ENCODE data around the gene RNPS1.

The RNPS1 gene

DNA sequence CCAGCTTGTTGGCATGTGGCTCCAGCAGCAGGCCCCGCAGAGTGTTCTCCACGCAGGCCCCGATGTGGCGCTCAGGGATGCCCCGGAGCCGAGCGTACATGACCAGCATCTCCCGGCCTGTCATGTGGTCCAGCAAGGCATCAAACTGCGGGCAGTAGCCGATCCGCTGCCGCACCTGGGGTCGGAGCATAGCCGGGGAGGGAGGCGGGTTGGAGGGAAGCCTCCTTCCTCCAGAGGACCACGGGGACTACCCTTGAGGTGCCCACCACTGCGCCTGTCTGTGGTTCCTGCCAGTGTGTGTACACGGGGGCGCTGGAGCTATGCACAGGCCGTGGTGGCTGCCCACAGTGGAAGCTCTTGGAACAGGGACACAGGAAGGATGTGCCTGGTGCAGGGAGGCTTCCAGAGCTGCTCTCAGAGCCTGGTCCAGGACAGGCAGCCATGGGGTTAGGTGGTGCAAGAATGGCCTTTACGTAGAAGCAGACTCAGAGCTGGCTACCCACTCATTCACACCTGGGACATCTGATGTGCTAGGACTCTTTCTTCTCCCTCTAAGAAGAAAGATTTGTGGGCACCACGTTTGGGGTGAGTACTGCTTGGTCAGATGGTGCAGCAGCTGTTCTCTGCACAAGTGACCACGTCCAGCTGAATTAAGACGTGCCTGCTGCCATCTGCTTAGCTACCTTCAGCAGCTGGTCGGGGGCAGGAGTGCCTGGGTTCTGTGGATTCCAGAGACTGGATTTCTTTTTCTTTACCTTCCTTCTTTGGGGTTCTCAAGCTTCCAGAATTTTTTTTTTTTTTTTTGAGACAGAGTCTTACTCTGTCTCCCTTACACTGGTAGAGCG, 11.3 kb upstream of the RNPS1 start:
- H3K27me3 ChIP-seq (ENCODE audit: low read length), result no peaks in the 10 kb centered on the region
- no peaks in the 10 kb centered on the region for H3K36me3 ChIP-seq (ENCODE audit: low read length)
- no peak overlapping the region for H3K4me2 ChIP-seq (ENCODE audit: low read depth, low read length, poor library complexity, severe bottlenecking)

DNA sequence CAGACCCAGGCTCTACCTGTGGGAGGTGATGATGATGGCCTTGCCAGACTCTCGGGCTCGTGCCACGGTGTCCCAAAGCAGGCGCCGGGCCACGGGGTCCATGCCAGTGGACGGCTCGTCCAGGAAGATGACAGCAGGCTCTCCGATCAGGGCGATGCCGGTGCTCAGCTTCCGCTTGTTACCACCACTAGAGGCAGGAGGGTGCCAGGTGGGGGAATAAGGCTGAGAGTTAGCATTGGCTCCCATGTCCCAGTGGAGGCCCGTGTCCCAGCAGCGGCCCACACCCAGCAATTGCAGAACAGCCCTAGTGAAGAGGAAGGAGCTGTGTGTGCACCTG, 10.3 kb upstream of the RNPS1 start:
- no peak overlapping the region for H3K9ac ChIP-seq (ENCODE audit: low read length)
- no peak overlapping the region for H2AFZ ChIP-seq (ENCODE audit: low read depth, low read length, severe bottlenecking)
- H3K79me2 ChIP-seq (ENCODE audit: insufficient read depth, low read length), result no peaks in the 10 kb centered on the region
- no peak overlapping the region for H3K4me2 ChIP-seq (ENCODE audit: low read depth, low read length, poor library complexity, severe bottlenecking)
- H3K27me3 ChIP-seq (ENCODE audit: low read length), result no peaks in the 10 kb centered on the region
- H3K9me2 ChIP-seq (replicated peaks; ENCODE audit: insufficient read depth, low read length), result no peaks in the 10 kb centered on the region
- H3K9me3 ChIP-seq (ENCODE audit: insufficient read depth, low read length), result no peaks in the 10 kb centered on the region
- no peak overlapping the region for H3K27ac ChIP-seq (ENCODE audit: low read depth, low read length)
- no peaks in the 10 kb centered on the region for H4K20me1 ChIP-seq (ENCODE audit: low read depth, low read length)
- no peak overlapping the region for H3K4me3 ChIP-seq (ENCODE audit: insufficient read depth, low read length, poor library complexity, severe bottlenecking)
- H3F3A ChIP-seq (ENCODE audit: insufficient read depth), result no peaks in the 10 kb centered on the region
- no peak for TF ChIP-seq EZH2phosphoT487 (conservative IDR thresholded peaks at IDR 0.05; ENCODE audit: low read length)
- TF ChIP-seq, protein P1, sequence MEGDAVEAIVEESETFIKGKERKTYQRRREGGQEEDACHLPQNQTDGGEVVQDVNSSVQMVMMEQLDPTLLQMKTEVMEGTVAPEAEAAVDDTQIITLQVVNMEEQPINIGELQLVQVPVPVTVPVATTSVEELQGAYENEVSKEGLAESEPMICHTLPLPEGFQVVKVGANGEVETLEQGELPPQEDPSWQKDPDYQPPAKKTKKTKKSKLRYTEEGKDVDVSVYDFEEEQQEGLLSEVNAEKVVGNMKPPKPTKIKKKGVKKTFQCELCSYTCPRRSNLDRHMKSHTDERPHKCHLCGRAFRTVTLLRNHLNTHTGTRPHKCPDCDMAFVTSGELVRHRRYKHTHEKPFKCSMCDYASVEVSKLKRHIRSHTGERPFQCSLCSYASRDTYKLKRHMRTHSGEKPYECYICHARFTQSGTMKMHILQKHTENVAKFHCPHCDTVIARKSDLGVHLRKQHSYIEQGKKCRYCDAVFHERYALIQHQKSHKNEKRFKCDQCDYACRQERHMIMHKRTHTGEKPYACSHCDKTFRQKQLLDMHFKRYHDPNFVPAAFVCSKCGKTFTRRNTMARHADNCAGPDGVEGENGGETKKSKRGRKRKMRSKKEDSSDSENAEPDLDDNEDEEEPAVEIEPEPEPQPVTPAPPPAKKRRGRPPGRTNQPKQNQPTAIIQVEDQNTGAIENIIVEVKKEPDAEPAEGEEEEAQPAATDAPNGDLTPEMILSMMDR (IDR thresholded peaks at IDR 0.05; ENCODE audit: insufficient read depth, low read length, poor library complexity, severe bottlenecking), result no peak
- no peaks in the 10 kb centered on the region for H3K36me3 ChIP-seq (ENCODE audit: low read length)

More for the DNA sequence above, 11.3 kb upstream of the RNPS1 start:
- no peaks in the 10 kb centered on the region for H3F3A ChIP-seq (ENCODE audit: insufficient read depth)
- TF ChIP-seq, protein P1 (IDR thresholded peaks at IDR 0.05; ENCODE audit: insufficient read depth, low read length, poor library complexity, severe bottlenecking), result no peak
- TF ChIP-seq EZH2phosphoT487 (conservative IDR thresholded peaks at IDR 0.05; ENCODE audit: low read length), result no peak
- no peaks in the 10 kb centered on the region for H3K9me2 ChIP-seq (replicated peaks; ENCODE audit: insufficient read depth, low read length)
- H4K20me1 ChIP-seq (ENCODE audit: low read depth, low read length), result no peaks in the 10 kb centered on the region
- no peak overlapping the region for H2AFZ ChIP-seq (ENCODE audit: low read depth, low read length, severe bottlenecking)
- no peaks in the 10 kb centered on the region for H3K79me2 ChIP-seq (ENCODE audit: insufficient read depth, low read length)
- H3K9me3 ChIP-seq (ENCODE audit: insufficient read depth, low read length), result no peaks in the 10 kb centered on the region
- H3K27ac ChIP-seq (ENCODE audit: low read depth, low read length), result no peak overlapping the region
- no peak overlapping the region for H3K9ac ChIP-seq (ENCODE audit: low read length)
- H3K4me3 ChIP-seq (ENCODE audit: insufficient read depth, low read length, poor library complexity, severe bottlenecking), result no peak overlapping the region

DNA sequence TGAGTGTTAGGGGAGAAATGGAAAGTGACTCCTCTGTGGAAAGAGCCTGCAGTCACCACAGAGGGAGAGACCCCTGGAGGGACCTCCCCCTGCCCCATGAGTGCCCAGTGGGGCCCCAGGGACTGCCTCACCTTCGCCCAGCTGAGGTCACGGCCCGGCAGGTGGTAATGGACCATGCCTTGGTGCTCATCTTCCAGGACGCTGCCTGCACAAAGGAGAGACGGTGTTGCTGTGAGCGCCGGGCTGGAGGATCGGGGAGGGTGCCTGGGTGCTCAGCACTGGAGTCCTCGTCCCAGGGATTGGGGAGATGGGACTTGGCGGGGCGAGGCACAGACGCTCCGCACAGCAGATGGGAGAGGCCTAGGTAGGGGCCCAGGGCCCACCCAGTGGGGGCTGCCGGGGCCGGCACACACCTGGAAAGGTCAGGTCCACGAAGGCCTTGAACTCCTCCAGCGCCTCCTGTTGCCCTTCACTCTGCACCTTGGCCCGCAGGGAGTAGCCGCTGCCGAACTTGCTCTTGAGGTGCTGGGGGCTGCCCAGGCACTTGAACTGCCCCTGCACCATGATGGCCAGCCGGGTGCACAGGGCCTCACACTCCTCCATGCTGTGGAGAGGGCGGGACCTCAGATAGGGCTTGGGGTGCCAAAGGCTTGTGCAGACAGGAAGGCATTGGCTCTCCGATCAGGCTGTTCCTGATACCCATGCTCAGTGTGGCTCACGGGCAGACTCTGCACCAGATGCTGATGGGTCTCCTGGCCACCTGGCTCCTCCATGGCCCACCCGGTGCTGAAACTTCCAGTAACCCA, 9.7 kb upstream of the RNPS1 start:
- Histone ChIP-seq H3F3A (ENCODE audit: insufficient read depth) (no peaks in the 10 kb centered on the region), H3K27ac (ENCODE audit: low read depth, low read length) (no peak overlapping the region), H3K4me2 (ENCODE audit: low read depth, low read length, poor library complexity, severe bottlenecking) (no peak overlapping the region), H4K20me1 (ENCODE audit: low read depth, low read length) (no peaks in the 10 kb centered on the region), H3K36me3 (ENCODE audit: low read length) (no peaks in the 10 kb centered on the region), H3K27me3 (ENCODE audit: low read length) (no peaks in the 10 kb centered on the region), H3K79me2 (ENCODE audit: insufficient read depth, low read length) (no peaks in the 10 kb centered on the region), H3K9me2 (replicated peaks; ENCODE audit: insufficient read depth, low read length) (no peaks in the 10 kb centered on the region), H3K9me3 (ENCODE audit: insufficient read depth, low read length) (no peaks in the 10 kb centered on the region), H2AFZ (ENCODE audit: low read depth, low read length, severe bottlenecking) (no peak overlapping the region), H3K9ac (ENCODE audit: low read length) (no peak overlapping the region), H3K4me3 (ENCODE audit: insufficient read depth, low read length, poor library complexity, severe bottlenecking) (no peak overlapping the region)
- TF ChIP-seq EZH2phosphoT487 (conservative IDR thresholded peaks at IDR 0.05; ENCODE audit: low read length), result no peak
- TF ChIP-seq, protein P1 (IDR thresholded peaks at IDR 0.05; ENCODE audit: insufficient read depth, low read length, poor library complexity, severe bottlenecking), result no peak
